HK-2 (cell line): ENCODE results near the gene VWF.
"Not testable (repeated sequence)": the region's sequence is repeated elsewhere in the genome, so short reads cannot be mapped to it uniquely, and the experiment has no call there.

Experiments used
- DNase-seq: peaks from one replicate; pipeline ENCODE4 v3.0.0-alpha.2; 2018; ENCODE audit not compliant: unreplicated experiment

The VWF gene

GRCh38 chr12:6124411-6125309, at the start of gene VWF:
Gene VWF, minus strand, starts transcription at chr12:6124670. Its CDS starts 1,474 bp downstream, at chr12:6123196.
- no peak for DNase-seq

DNA sequence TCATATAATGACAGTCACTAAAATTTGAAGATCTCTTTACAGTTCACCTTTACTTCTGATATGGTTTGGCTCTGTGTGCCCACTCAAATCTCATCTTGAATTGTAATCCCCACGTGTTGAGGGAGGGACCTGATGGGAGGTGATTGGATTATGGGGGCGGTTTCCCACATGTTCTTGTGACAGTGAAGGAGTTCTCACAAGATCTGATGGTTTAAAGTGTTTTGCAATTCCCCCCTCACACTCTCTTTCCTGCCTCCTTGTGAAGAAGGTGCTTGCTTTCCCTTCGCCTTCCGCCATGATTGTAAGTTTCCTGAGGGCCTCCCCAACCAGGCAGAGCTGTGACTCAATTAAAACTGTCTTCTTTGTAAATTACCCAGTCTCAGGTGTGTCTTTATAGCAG, 48.4 kb upstream of the VWF start:
- no peak for DNase-seq

GRCh38 chr12:6172086-6172485, 47.6 kb upstream of the VWF start:
- no peak for DNase-seq

- no peak for DNase-seq
Observed at GRCh38 chr12:6171409-6172015, 47.0 kb upstream of the VWF start.

DNA sequence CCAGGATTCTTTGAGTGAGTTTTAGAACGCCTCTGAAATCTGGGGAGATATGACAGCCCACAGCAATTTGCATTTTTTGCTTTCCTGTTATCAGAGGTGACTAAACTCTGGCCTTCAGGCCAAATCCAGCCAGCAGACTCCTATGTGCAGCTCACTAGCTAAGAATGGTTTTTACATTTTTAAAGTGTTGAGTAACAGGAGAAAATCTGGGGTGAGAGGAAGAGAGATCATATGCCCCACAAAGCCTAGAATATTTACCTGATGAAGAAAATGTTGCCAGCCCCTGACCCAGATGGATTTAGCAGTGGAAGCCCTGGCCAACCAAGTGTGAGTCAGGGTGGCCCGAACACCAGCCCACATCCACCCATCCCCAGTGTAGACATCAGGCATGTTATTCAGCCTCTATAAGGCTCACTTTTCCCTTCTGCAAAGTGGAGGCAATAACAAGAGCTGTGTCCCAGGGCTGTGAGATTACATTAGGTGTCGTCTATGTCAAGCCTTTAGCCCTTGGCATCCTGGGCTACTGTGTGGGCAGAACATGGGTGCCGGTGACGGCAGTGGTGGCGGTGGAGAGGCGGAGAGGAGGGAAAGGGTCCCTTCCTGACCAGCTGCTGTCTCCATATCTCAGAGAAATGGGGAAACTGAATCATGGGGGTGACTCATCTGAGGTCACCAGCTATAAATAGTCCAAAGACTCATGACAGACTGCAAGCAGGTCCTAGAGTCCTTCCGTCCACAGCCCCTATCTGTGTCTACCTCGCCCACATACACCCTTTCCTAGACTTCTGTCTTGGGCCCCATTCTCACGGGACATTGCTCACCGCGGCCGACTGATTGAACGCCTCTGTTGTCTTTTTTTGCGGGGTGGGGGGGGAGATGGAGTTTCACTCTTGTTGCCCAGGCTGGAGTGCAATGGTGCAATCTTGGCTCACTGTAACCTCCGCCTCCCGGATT, 43.1 kb upstream of the VWF start:
- DNase-seq: peak; percentile 72

DNA sequence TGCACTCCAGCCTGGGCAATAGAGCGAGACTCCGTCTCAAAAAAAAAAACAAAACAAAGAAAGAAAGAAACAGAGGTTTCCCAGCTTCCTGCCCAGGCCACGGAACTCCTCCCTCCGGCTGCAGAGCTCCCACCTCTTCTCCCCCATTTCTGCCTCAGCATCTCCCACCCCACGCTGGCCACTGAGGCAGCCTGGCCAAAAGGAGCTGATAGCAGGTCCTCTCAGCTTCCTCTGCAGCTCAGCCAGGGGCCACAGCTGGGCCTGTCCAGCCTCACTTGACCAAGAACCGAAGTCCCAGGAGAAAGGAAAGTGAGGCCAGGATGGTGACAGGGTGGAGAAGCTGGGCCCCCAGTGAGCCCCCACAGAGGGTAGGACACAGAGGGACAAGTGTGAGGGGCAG, 42.3 kb upstream of the VWF start:
- no peak for DNase-seq

DNA sequence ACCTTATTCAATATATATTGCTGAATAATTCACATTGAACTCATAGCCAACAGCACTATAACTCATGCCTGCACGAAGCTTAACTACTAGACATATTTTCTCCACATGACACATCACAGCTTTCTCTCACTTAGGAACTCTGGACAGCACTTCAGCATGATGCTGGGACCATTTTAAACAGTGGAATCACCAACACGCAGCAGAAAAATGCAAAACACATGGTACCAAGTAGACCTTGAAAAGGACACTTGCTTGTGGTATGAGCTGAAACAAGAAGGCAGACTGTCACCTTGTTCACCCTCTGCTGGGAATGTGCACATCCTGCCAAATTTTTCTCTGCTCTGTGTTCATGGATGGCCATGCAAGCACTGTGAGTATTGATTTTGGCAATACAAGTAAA, 40.9 kb upstream of the VWF start:
- no peak for DNase-seq

GRCh38 chr12:6163416-6164060, 39.1 kb upstream of the VWF start:
- no peak for DNase-seq

DNA sequence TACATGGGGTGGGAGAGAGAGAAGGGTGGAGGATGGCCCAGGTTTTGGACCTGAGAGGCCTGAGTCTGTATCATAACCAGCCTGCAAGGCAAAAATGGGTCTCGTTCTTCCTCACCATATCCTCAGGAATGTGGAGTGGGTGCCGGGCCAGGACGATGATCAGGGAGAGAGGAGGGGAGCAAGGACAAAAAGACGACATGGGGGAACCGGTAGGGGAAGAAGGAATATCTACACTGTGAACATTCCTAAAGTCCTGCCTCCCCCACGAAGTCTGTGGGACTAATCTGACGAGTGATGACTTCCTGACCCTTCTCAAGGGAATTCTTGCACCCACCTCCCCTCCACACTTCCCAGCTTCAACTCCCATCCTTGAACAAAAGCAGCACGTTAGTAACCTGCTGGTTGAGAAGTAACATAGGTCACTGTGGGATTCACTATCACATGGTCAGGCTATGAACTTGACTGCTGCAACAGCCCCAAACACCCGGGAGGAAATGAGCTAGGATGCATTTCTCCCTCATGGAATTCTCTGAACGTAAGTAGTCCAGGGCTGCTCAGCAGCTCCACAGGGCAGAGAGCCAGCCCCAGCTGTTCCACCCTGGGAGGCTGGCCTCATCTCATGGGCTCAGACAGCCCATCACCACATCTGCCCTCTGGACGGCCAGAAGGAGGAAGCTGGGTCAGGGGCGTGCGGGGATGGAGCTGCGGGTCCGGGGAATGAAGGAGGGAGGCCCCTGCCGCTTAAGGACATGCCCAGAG, 36.8 kb upstream of the VWF start:
- no peak for DNase-seq

GRCh38 chr12:6160049-6160649, 35.7 kb upstream of the VWF start:
- DNase-seq: not testable (repeated sequence)

GRCh38 chr12:6159166-6160011, 34.9 kb upstream of the VWF start:
- not testable (repeated sequence) for DNase-seq

- no peak for DNase-seq
Observed at GRCh38 chr12:6158749-6159148, 34.3 kb upstream of the VWF start.

DNA sequence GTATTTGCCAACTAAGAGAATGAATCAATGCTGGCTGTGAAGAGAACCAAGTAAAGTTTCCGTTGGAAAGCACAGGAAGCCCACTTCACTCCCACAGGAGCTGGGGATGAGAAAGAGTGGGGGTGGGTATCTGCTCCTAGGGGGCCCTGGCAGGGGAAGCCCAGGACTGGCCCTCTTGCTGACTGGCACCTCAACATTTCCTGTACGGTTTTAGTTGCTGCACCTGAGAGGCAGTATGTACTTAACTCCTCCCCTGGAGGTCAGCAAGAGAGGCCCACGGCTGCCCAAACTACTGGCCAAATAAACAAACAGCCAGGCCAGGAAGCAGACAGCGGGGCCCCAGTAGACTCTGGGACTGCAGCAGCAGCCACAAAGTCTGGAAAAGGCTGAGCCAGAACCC, 33.8 kb upstream of the VWF start:
- DNase-seq: peak; percentile 5

DNA sequence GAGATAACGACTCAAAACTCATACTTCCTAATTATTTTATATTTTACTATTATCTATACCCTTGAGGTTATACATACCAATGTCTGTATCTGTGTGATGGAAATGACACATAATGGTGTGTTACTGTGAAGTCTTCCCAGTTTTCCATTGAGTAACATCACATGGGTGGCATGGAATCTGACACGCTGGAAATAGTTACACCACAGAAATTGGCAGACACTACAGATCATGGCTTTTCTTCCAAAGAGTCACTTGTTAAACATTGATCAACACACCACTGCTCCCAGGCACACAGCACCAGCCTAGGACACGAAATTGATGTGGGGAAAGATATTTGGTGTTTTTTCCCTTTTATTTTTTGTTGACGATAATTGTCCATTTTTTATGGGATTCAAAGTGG, 33.0 kb upstream of the VWF start:
- no peak for DNase-seq

GRCh38 chr12:6154730-6155459, 30.4 kb upstream of the VWF start:
- no peak for DNase-seq

- DNase-seq: not testable (repeated sequence)
Observed at GRCh38 chr12:6148722-6149121, 24.3 kb upstream of the VWF start.

- no peak for DNase-seq
Observed at GRCh38 chr12:6148061-6148460, 23.6 kb upstream of the VWF start.

DNA sequence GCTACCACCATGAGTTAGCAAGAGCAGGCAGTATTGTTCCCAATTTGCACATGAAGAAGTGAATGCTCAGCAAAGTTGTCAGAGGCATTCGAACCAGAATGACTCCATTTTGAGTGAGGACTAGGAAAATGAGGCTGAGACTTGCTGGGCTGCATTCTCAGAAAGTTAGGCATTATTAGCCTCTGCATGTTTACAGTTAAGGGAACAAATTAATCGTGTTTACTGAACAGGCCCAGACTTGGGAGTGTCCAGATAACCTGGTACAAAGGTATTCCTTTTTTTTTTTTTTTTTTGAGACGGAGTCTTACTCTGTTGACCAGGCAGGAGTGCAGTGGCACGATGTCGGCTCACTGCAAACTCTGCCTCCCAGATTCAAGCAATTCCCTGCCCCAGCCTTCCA, 22.5 kb upstream of the VWF start:
- DNase-seq: no peak

DNA sequence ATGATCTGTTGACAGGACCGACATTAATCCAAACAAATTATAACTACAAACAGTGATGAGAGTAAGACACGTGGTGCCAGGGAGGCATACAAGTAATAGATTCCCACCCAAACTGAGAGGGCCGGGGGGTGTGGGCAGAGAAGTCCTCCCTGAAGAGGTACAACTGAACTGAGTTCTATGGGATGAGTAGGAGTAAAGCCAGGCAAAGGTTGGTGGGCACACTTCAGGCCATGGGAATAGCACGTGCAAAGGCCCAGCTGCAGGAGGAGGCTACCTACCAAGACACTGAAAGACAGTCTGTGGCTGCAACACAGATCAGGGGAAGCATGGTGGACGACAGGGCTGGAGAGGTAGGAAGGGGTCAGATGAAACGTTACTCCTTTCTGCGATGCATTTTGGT, 22.0 kb upstream of the VWF start:
- no peak for DNase-seq
